ENCODE data around the gene PTOV1.

The PTOV1 gene

GRCh38 chr19:49809160-49809940 lies 41.6 kb upstream of the PTOV1 start:
- H3K4me3 ChIP-seq (ENCODE audit: low read depth, low read length) = peak overlapping the region; percentile 76
- POLR2A ChIA-PET = no interaction called here
- no peak for DNase-seq (ENCODE audit: low read depth, low spot score)
- peak; percentile 11 for TF ChIP-seq CTCF (IDR thresholded peaks at IDR 0.05; ENCODE audit: insufficient read depth, low read length, missing control alignments)
- CTCF ChIA-PET = interaction anchor here (0.9 to 1.9 kb wide), 6 partner anchors 10 to 137 kb away, joined by 3 to 6 read pairs (median 4); no protein-coding TSS in a partner anchor

- no peak for TF ChIP-seq CTCF (IDR thresholded peaks at IDR 0.05; ENCODE audit: insufficient read depth, low read length, missing control alignments)
- DNase-seq (ENCODE audit: low read depth, low spot score) = no peak
- CTCF ChIA-PET = interaction anchor here (0.9 to 1.9 kb wide), 6 partner anchors 9 to 137 kb away, joined by 3 to 6 read pairs (median 4); no protein-coding TSS in a partner anchor
- peak overlapping the region; percentile 76; the same call in 1 of the 2 replicates for H3K4me3 ChIP-seq (ENCODE audit: low read depth, low read length)
- POLR2A ChIA-PET = no interaction called here
Observed at GRCh38 chr19:49809941-49810389, 41.0 kb upstream of the PTOV1 start.

- ChIA-PET POLR2A (no interaction called here), CTCF (interaction anchor here (1.9 kb wide), 1 partner anchor 130 kb away, joined by 6 read pairs; no protein-coding TSS in a partner anchor)
- no peak for TF ChIP-seq CTCF (IDR thresholded peaks at IDR 0.05; ENCODE audit: insufficient read depth, low read length, missing control alignments)
- no peak overlapping the region for H3K4me3 ChIP-seq (ENCODE audit: low read depth, low read length)
- no peak for DNase-seq (ENCODE audit: low read depth, low spot score)
Observed at GRCh38 chr19:49811328-49811727, 39.6 kb upstream of the PTOV1 start.

- H3K4me3 ChIP-seq (ENCODE audit: low read depth, low read length) = peak overlapping the region; percentile 75
- TF ChIP-seq CTCF (IDR thresholded peaks at IDR 0.05; ENCODE audit: insufficient read depth, low read length, missing control alignments) = no peak
- no peak for DNase-seq (ENCODE audit: low read depth, low spot score)
- ChIA-PET POLR2A (interaction anchor here (0.8 to 1.0 kb wide), 2 partner anchors 36 to 64 kb away, joined by 3 to 4 read pairs; no protein-coding TSS in a partner anchor), CTCF (interaction anchor here (0.8 to 1.2 kb wide), 2 partner anchors 9 to 95 kb away, joined by 3 to 4 read pairs; no protein-coding TSS in a partner anchor)
Observed at GRCh38 chr19:49812452-49812996, 38.4 kb upstream of the PTOV1 start.

- ChIA-PET POLR2A (interaction anchor here (0.8 kb wide), 1 partner anchor 35 kb away, joined by 4 read pairs; no protein-coding TSS in a partner anchor), CTCF (interaction anchor here (0.8 to 1.2 kb wide), 5 partner anchors 9 to 132 kb away, joined by 3 to 4 read pairs (median 4); no protein-coding TSS in a partner anchor)
- peak within 1 kb of the TSS; percentile 75 for H3K4me3 ChIP-seq (ENCODE audit: low read depth, low read length)
- DNase-seq (ENCODE audit: low read depth, low spot score) = peak; percentile 89
- TF ChIP-seq CTCF (IDR thresholded peaks at IDR 0.05; ENCODE audit: insufficient read depth, low read length, missing control alignments) = peak; percentile 41
Observed at GRCh38 chr19:49812997-49813861, 37.7 kb upstream of the PTOV1 start, which contains the start of gene FUZ. Gene FUZ, minus strand, starts transcription at chr19:49813292. Its CDS starts 186 bp downstream, at chr19:49813106.

Data from AG04449 (cell line).